ENCODE measurements around the gene CCDC137. TPM values are rescaled to one million over a fixed set of nuclear protein-coding genes. Genes with fewer than 3 reads are reported as not detected.
"Not testable (repeated sequence)": the region's sequence is repeated elsewhere in the genome, so short reads cannot be mapped to it uniquely, and the experiment has no call there.

CCDC137 gene
- total RNA-seq (2014; rRNA removed; shearing (Covaris generic)) (39.4 and 39.9 TPM in 2 replicates), total RNA-seq (2022) (61.1 and 61.4 TPM in 2 replicates), Bru-seq, nascent RNA (percentile 81 among the genes with signal in this experiment), BruChase-seq, experiment 1, labeled RNA remaining after a 6-hour chase (percentile 90 among the genes with signal in this experiment), BruChase-seq, experiment 2, labeled RNA remaining after a 2-hour chase (percentile 91 among the genes with signal in this experiment)
- long read RNA-seq, transcript CCDC137-201 (6 exons, 2,468 nt) = major isoform, 62 of 105 reads
- long read RNA-seq, partial matches to known transcripts = 12 of 105 reads
- long read RNA-seq, other reads (novel, unspliced or antisense) = 28 of 105 reads

GRCh38 chr17:81666342-81667191, at the start of gene CCDC137, which contains the start of gene OXLD1:
Gene CCDC137, plus strand, starts transcription at chr17:81666737. Its CDS starts 30 bp downstream, at chr17:81666767.
Gene OXLD1, minus strand, starts transcription at chr17:81666605. Its CDS starts 28 bp downstream, at chr17:81666577.
- CTCF ChIA-PET (ENCODE audit: unreplicated experiment) = no interaction called here
- no peaks in the 10 kb centered on the region for H3K9me3 ChIP-seq (ENCODE audit: low read length)
- DNase-seq (ENCODE audit: low spot score) = peak; percentile 99
- intact Hi-C loops (cut with micrococcal nuclease; ENCODE audit: unreplicated experiment) = loop anchor here (1.0 kb wide), 2 partner anchors 17 to 29 kb away; partner anchors contain the start of genes ARL16, NPLOC4 and TSPAN10
- no peak for TF ChIP-seq CTCF (conservative IDR thresholded peaks at IDR 0.05; ENCODE audit: low read length)
- no peak for TF ChIP-seq EZH2phosphoT487 (IDR thresholded peaks at IDR 0.05; ENCODE audit: borderline replicate concordance, low read depth, low read length)
- H2AFZ ChIP-seq (ENCODE audit: low read length) = peak within 1 kb of the TSS; percentile 20; the same call in 1 of the 2 replicates
- H3K4me2 ChIP-seq (ENCODE audit: low read length) = peak within 1 kb of the TSS; percentile 98
- H3K27ac ChIP-seq (ENCODE audit: low read depth, low read length, poor library complexity, severe bottlenecking) = peak within 1 kb of the TSS; percentile 62
- peaks cover 25% of the 10 kb centered on the region for H3K4me1 ChIP-seq (ENCODE audit: insufficient read depth, low read length, poor library complexity, severe bottlenecking)
- H3K79me2 ChIP-seq (ENCODE audit: insufficient read depth, low read depth, low read length) = peaks cover 36% of the 10 kb centered on the region
- peak within 1 kb of the TSS; percentile 100 for H3K4me3 ChIP-seq (ENCODE audit: low read depth, low read length, poor library complexity, severe bottlenecking)
- POLR2A ChIA-PET = interaction anchor here (2.1 kb wide), 1 partner anchor 17 kb away, joined by 8 read pairs; the partner anchor contains the start of genes ARL16 and HGS
- peaks cover 58% of the 10 kb centered on the region for H3K36me3 ChIP-seq (ENCODE audit: insufficient read depth, low read length)
- no peaks in the 10 kb centered on the region for H4K20me1 ChIP-seq (ENCODE audit: insufficient read depth, low read length)
- BruUV-seq (replicated peaks) = TSS peak; percentile 61
- no peaks in the 10 kb centered on the region for H3K9me2 ChIP-seq (ENCODE audit: insufficient read depth, low read length)

- Histone ChIP-seq H3K9me2 (ENCODE audit: insufficient read depth, low read length) (no peaks in the 10 kb centered on the region), H3K79me2 (ENCODE audit: insufficient read depth, low read depth, low read length) (peaks cover 14% of the 10 kb centered on the region; the same call in 1 of the 2 replicates), H3K27ac (ENCODE audit: low read depth, low read length, poor library complexity, severe bottlenecking) (no peak overlapping the region), H3K4me1 (ENCODE audit: insufficient read depth, low read length, poor library complexity, severe bottlenecking) (no peaks in the 10 kb centered on the region), H3K4me2 (ENCODE audit: low read length) (no peak overlapping the region), H2AFZ (ENCODE audit: low read length) (no peak overlapping the region), H3K36me3 (ENCODE audit: insufficient read depth, low read length) (peaks cover 88% of the 10 kb centered on the region), H3K4me3 (ENCODE audit: low read depth, low read length, poor library complexity, severe bottlenecking) (no peak overlapping the region), H3K9me3 (ENCODE audit: low read length) (no peaks in the 10 kb centered on the region), H4K20me1 (ENCODE audit: insufficient read depth, low read length) (no peaks in the 10 kb centered on the region)
- DNase-seq (ENCODE audit: low spot score) = no peak
- BruUV-seq (replicated peaks) = no TSS peak
- intact Hi-C loops (cut with micrococcal nuclease; ENCODE audit: unreplicated experiment) = no loop called here
- CTCF ChIA-PET (ENCODE audit: unreplicated experiment) = no interaction called here
- POLR2A ChIA-PET = no interaction called here
- no peak for TF ChIP-seq CTCF (conservative IDR thresholded peaks at IDR 0.05; ENCODE audit: low read length)
- no peak for TF ChIP-seq EZH2phosphoT487 (IDR thresholded peaks at IDR 0.05; ENCODE audit: borderline replicate concordance, low read depth, low read length)
Observed at GRCh38 chr17:81616877-81617276, 49.7 kb upstream of the CCDC137 start.

- H2AFZ ChIP-seq (ENCODE audit: low read length); H4K20me1 ChIP-seq (ENCODE audit: insufficient read depth, low read length); H3K9me3 ChIP-seq (ENCODE audit: low read length); BruUV-seq (replicated peaks); H3K27ac ChIP-seq (ENCODE audit: low read depth, low read length, poor library complexity, severe bottlenecking); H3K4me1 ChIP-seq (ENCODE audit: insufficient read depth, low read length, poor library complexity, severe bottlenecking); H3K4me3 ChIP-seq (ENCODE audit: low read depth, low read length, poor library complexity, severe bottlenecking); intact Hi-C loops (cut with micrococcal nuclease; ENCODE audit: unreplicated experiment); DNase-seq (ENCODE audit: low spot score); POLR2A ChIA-PET; CTCF ChIA-PET (ENCODE audit: unreplicated experiment); H3K4me2 ChIP-seq (ENCODE audit: low read length); H3K9me2 ChIP-seq (ENCODE audit: insufficient read depth, low read length): not testable (repeated sequence)
- H3K36me3 ChIP-seq (ENCODE audit: insufficient read depth, low read length) = peaks cover 87% of the 10 kb centered on the region
- peaks cover 14% of the 10 kb centered on the region; the same call in 1 of the 2 replicates for H3K79me2 ChIP-seq (ENCODE audit: insufficient read depth, low read depth, low read length)
Observed at GRCh38 chr17:81618307-81618706, 48.2 kb upstream of the CCDC137 start.

All from OCI-LY7 (cell line).